ENCODE measurements around the gene PNPLA6. TPM values are rescaled to one million over a fixed set of nuclear protein-coding genes. Genes with fewer than 3 reads are reported as not detected.

PNPLA6 gene
- total and polyA plus RNA-seq, 2 experiments from 2014 or later = 66.6 to 135 TPM

GRCh38 chr19:7603919-7604318 is 68.4 kb downstream of the PNPLA6 start (continued):
- TF ChIP-seq ZNF114 (CRISPR knock-in tag; IDR thresholded peaks at IDR 0.05) = no peak
- TF ChIP-seq NANOG (IDR thresholded peaks at IDR 0.05; ENCODE audit: borderline replicate concordance) = no peak
- TF ChIP-seq STAT1 (IDR thresholded peaks at IDR 0.05; ENCODE audit: unreplicated experiment) = no peak
- TF ChIP-seq EZH2phosphoT487 (IDR thresholded peaks at IDR 0.05; ENCODE audit: unreplicated experiment) = no peak

GRCh38 chr19:7605490-7606222 is 70.1 kb downstream of the PNPLA6 start:
- Histone ChIP-seq H3K4me1 (ENCODE audit: insufficient read depth) (peaks cover 6% of the 10 kb centered on the region), H3K27ac (ENCODE audit: low read depth) (no peak overlapping the region), H3K4me2 (no peak overlapping the region), H3K79me2 (replicated peaks; ENCODE audit: insufficient read depth) (peaks cover 18% of the 10 kb centered on the region), H3F3A (replicated peaks; ENCODE audit: low read depth) (no peaks in the 10 kb centered on the region), H3K9me2 (ENCODE audit: insufficient read depth) (no peaks in the 10 kb centered on the region), H4K20me1 (replicated peaks; ENCODE audit: insufficient read depth) (peaks cover 20% of the 10 kb centered on the region), H3K27me3 (ENCODE audit: insufficient read depth) (no peaks in the 10 kb centered on the region), H3K4me3 (no peak overlapping the region), H2AFZ (no peak overlapping the region), H3K36me3 (ENCODE audit: insufficient read depth) (no peaks in the 10 kb centered on the region; the same call in 1 of the 2 replicates)
- H3K9me3 Mint-ChIP-seq = peaks cover 3% of the 10 kb centered on the region; the same call in 2 of the 3 replicates
- no peak overlapping the region for H3K27ac Mint-ChIP-seq
- ATAC-seq = peak; percentile 91
- peaks cover 21% of the 10 kb centered on the region for H3K27me3 Mint-ChIP-seq (ENCODE audit: insufficient read depth, low read depth, poor library complexity)
- peaks cover 17% of the 10 kb centered on the region for H3K36me3 Mint-ChIP-seq (ENCODE audit: low read depth)
- H3K4me3 Mint-ChIP-seq = no peak overlapping the region; the same call in 2 of the 3 replicates
- peak; percentile 91 for DNase-seq (ENCODE audit: low spot score)
- H3K4me1 Mint-ChIP-seq = peaks cover 18% of the 10 kb centered on the region
- TF ChIP-seq ZNF114 (CRISPR knock-in tag; IDR thresholded peaks at IDR 0.05) (no peak), CTCF (conservative IDR thresholded peaks at IDR 0.05; ENCODE audit: low read depth in 2 of 2) (no peak), ZNF331 (CRISPR knock-in tag; IDR thresholded peaks at IDR 0.05; ENCODE audit: low read depth) (no peak), POLR2AphosphoS5 (IDR thresholded peaks at IDR 0.05; ENCODE audit: low read depth) (no peak), CREB1 (CRISPR knock-in tag; IDR thresholded peaks at IDR 0.05; ENCODE audit: low read depth) (no peak), EZH2phosphoT487 (IDR thresholded peaks at IDR 0.05; ENCODE audit: unreplicated experiment) (no peak), ETS1 (IDR thresholded peaks at IDR 0.05) (no peak), JUNB (IDR thresholded peaks at IDR 0.05; ENCODE audit: unreplicated experiment) (no peak), EZH2 (IDR thresholded peaks at IDR 0.05; ENCODE audit: low read depth, unreplicated experiment) (no peak), NANOG (IDR thresholded peaks at IDR 0.05; ENCODE audit: borderline replicate concordance) (no peak), STAT1 (IDR thresholded peaks at IDR 0.05; ENCODE audit: unreplicated experiment) (no peak), REST (IDR thresholded peaks at IDR 0.05; ENCODE audit: unreplicated experiment) (no peak)
